Parathyroid adenoma (tissue), 2 donors: ENCODE results near the gene COTL1.
A peak's percentile ranks its signal among the peaks of the same experiment; 100 is the strongest.
"Not testable (repeated sequence)": the region's sequence is repeated elsewhere in the genome, so short reads cannot be mapped to it uniquely, and the experiment has no call there.

Source experiments
- H2AFZ ChIP-seq: fragments of 300-600 bp; sonication (generic); one replicate; pipeline ENCODE4 v1.7.0; 2017; ENCODE audit warnings: antibody characterized with exemption, mild to moderate bottlenecking
- H3K27ac ChIP-seq: fragments of 300-600 bp; sonication (generic); one replicate; pipeline ENCODE4 v1.7.0; 2017
- H3K27me3 ChIP-seq: fragments of 300-600 bp; sonication (generic); one replicate; pipeline ENCODE4 v1.7.0; 2017; ENCODE audit warnings: low read length; ENCODE audit not compliant: control insufficient read depth, insufficient read depth
- H3K36me3 ChIP-seq: fragments of 300-600 bp; sonication (generic); one replicate; pipeline ENCODE4 v1.7.0; 2017; ENCODE audit warnings: low read length; ENCODE audit not compliant: control insufficient read depth, insufficient read depth
- H3K4me1 ChIP-seq: fragments of 300-600 bp; sonication (generic); one replicate; pipeline ENCODE4 v1.7.0; 2017; ENCODE audit warnings: control low read depth
- H3K4me2 ChIP-seq: fragments of 300-600 bp; sonication (generic); one replicate; pipeline ENCODE4 v1.7.0; 2017; ENCODE audit warnings: low read length
- H3K4me3 ChIP-seq: fragments of 300-600 bp; sonication (generic); one replicate; pipeline ENCODE4 v1.7.0; 2017; ENCODE audit warnings: low read depth, low read length
- H3K79me2 ChIP-seq: fragments of 300-600 bp; sonication (generic); one replicate; pipeline ENCODE4 v1.7.0; 2017; ENCODE audit warnings: control low read depth
- H3K9ac ChIP-seq: fragments of 300-600 bp; sonication (generic); one replicate; pipeline ENCODE4 v1.7.0; 2017; ENCODE audit warnings: mild to moderate bottlenecking
- H3K9me3 ChIP-seq: fragments of 300-600 bp; sonication (generic); one replicate; pipeline ENCODE4 v1.7.0; 2017; ENCODE audit warnings: low read length; ENCODE audit not compliant: control insufficient read depth
- CTCF ChIP-seq: fragments of 300-600 bp; sonication (generic); IDR thresholded peaks from one replicate; pipeline ENCODE4 v1.7.0; 2017; ENCODE audit warnings: antibody characterized with exemption, mild to moderate bottlenecking
- donor health status: primary hyperparathyroidism.

Gene COTL1

GRCh38 chr16:84625556-84625955 lies 7.7 kb upstream of the COTL1 start:
- Histone ChIP-seq H3K79me2 (no peaks in the 10 kb centered on the region), H3K27me3 (no peaks in the 10 kb centered on the region)
- no peak for TF ChIP-seq CTCF

GRCh38 chr16:84620913-84621312 lies 3.0 kb upstream of the COTL1 start:
- H3K9me3 ChIP-seq, H3K4me3 ChIP-seq, H3K27ac ChIP-seq, H3K9ac ChIP-seq, H3K4me2 ChIP-seq, H3K27me3 ChIP-seq, H2AFZ ChIP-seq, H3K36me3 ChIP-seq, H3K4me1 ChIP-seq, H3K79me2 ChIP-seq: not testable (repeated sequence)

More at GRCh38 chr16:84625556-84625955, 7.7 kb upstream of the COTL1 start:
- H3K36me3 ChIP-seq, result no peaks in the 10 kb centered on the region
- no peak overlapping the region for H2AFZ ChIP-seq
- H3K4me1 ChIP-seq, result peaks cover 10% of the 10 kb centered on the region
- no peak overlapping the region for H3K4me3 ChIP-seq
- H3K4me2 ChIP-seq, result no peak overlapping the region
- no peak overlapping the region for H3K9ac ChIP-seq
- H3K27ac ChIP-seq, result no peak overlapping the region
- no peaks in the 10 kb centered on the region for H3K9me3 ChIP-seq

- Histone ChIP-seq H3K9ac (no peak overlapping the region), H3K27me3 (no peaks in the 10 kb centered on the region), H3K27ac (no peak overlapping the region), H3K79me2 (no peaks in the 10 kb centered on the region), H3K4me3 (no peak overlapping the region), H3K9me3 (no peaks in the 10 kb centered on the region), H3K36me3 (no peaks in the 10 kb centered on the region), H3K4me1 (no peaks in the 10 kb centered on the region), H2AFZ (peak overlapping the region; percentile 6), H3K4me2 (no peak overlapping the region)
- no peak for TF ChIP-seq CTCF
Observed at GRCh38 chr16:84618581-84619460, 943 bp upstream of the COTL1 start.

GRCh38 chr16:84617041-84617790 lies 662 bp downstream of the COTL1 start:
- Histone ChIP-seq H3K4me3 (peak overlapping the region; percentile 77), H3K27me3 (no peaks in the 10 kb centered on the region), H2AFZ (peak overlapping the region; percentile 75), H3K9me3 (no peaks in the 10 kb centered on the region), H3K4me1 (no peaks in the 10 kb centered on the region), H3K27ac (peak overlapping the region; percentile 16), H3K36me3 (no peaks in the 10 kb centered on the region), H3K4me2 (peak overlapping the region; percentile 96), H3K79me2 (no peaks in the 10 kb centered on the region), H3K9ac (no peak overlapping the region)
- TF ChIP-seq CTCF, result no peak

- no peak for TF ChIP-seq CTCF
Observed at GRCh38 chr16:84616515-84616914, 1.4 kb downstream of the COTL1 start.

More at GRCh38 chr16:84616515-84616914, 1.4 kb downstream of the COTL1 start:
- H3K27me3 ChIP-seq, result no peaks in the 10 kb centered on the region
- peaks cover 4% of the 10 kb centered on the region for H3K4me1 ChIP-seq
- H3K4me3 ChIP-seq, result peak overlapping the region; percentile 77
- H3K79me2 ChIP-seq, result no peaks in the 10 kb centered on the region
- H3K9ac ChIP-seq, result no peak overlapping the region
- H3K4me2 ChIP-seq, result peak overlapping the region; percentile 96
- H3K36me3 ChIP-seq, result no peaks in the 10 kb centered on the region
- no peaks in the 10 kb centered on the region for H3K9me3 ChIP-seq
- no peak overlapping the region for H2AFZ ChIP-seq
- no peak overlapping the region for H3K27ac ChIP-seq
